BLaER1 (cell line): ENCODE results near the gene HMMR.

Experiments used
- H3K27ac ChIP-seq: shearing (Covaris generic); formaldehyde crosslinking; 2 replicates; pipeline ENCODE4 v1.8.1; 2022
- H3K27me3 ChIP-seq: shearing (Covaris generic); formaldehyde crosslinking; 2 replicates; pipeline ENCODE4 v1.8.1; 2022
- H3K36me3 ChIP-seq: shearing (Covaris generic); formaldehyde crosslinking; 2 replicates; pipeline ENCODE4 v1.8.1; 2022
- H3K4me1 ChIP-seq: shearing (Covaris generic); formaldehyde crosslinking; 2 replicates; pipeline ENCODE4 v1.8.1; 2022
- H3K4me2 ChIP-seq: shearing (Covaris generic); formaldehyde crosslinking; 2 replicates; pipeline ENCODE4 v1.8.1; 2022
- H3K4me3 ChIP-seq: shearing (Covaris generic); formaldehyde crosslinking; 2 replicates; pipeline ENCODE4 v1.8.1; 2022
- H3K9ac ChIP-seq: shearing (Covaris generic); formaldehyde crosslinking; 2 replicates; pipeline ENCODE4 v1.8.1; 2022
- H3K9me3 ChIP-seq: shearing (Covaris generic); formaldehyde crosslinking; 2 replicates; pipeline ENCODE4 v1.8.1; 2022
- H4K20me1 ChIP-seq: shearing (Covaris generic); formaldehyde crosslinking; 2 replicates; pipeline ENCODE4 v1.8.1; 2022
- Cebpa-rat ChIP-seq: shearing (Covaris generic); IDR thresholded peaks from 2 replicates; pipeline ENCODE4 v1.8.1; 2022

Gene HMMR

GRCh38 chr5:163505049-163505367 is 44.6 kb downstream of the HMMR start:
- H4K20me1 ChIP-seq = peaks cover 44% of the 10 kb centered on the region
- no peaks in the 10 kb centered on the region for H3K9me3 ChIP-seq
- peak overlapping the region; percentile 92 for H3K9ac ChIP-seq
- H3K4me1 ChIP-seq = peaks cover 45% of the 10 kb centered on the region
- peak overlapping the region; percentile 90 for H3K27ac ChIP-seq
- no peak for TF ChIP-seq Cebpa-rat
- H3K4me2 ChIP-seq = peak overlapping the region; percentile 87
- H3K4me3 ChIP-seq = peak overlapping the region; percentile 72
- no peaks in the 10 kb centered on the region for H3K27me3 ChIP-seq
- peaks cover 16% of the 10 kb centered on the region for H3K36me3 ChIP-seq

- Histone ChIP-seq H3K4me2 (peak within 1 kb of the TSS; percentile 95), H3K27me3 (no peaks in the 10 kb centered on the region), H4K20me1 (peaks cover 49% of the 10 kb centered on the region), H3K27ac (peak within 1 kb of the TSS; percentile 90), H3K4me3 (peak within 1 kb of the TSS; percentile 72), H3K36me3 (peaks cover 19% of the 10 kb centered on the region), H3K4me1 (peaks cover 45% of the 10 kb centered on the region), H3K9ac (peak within 1 kb of the TSS; percentile 92), H3K9me3 (no peaks in the 10 kb centered on the region)
- TF ChIP-seq Cebpa-rat = no peak
These were observed 45.1 kb downstream of the HMMR start, which contains the start of gene MAT2B for GRCh38 chr5:163505368-163506094. Gene MAT2B (plus strand): TSS chr5:163505619. CDS start chr5:163505687, 68 bp downstream.

DNA sequence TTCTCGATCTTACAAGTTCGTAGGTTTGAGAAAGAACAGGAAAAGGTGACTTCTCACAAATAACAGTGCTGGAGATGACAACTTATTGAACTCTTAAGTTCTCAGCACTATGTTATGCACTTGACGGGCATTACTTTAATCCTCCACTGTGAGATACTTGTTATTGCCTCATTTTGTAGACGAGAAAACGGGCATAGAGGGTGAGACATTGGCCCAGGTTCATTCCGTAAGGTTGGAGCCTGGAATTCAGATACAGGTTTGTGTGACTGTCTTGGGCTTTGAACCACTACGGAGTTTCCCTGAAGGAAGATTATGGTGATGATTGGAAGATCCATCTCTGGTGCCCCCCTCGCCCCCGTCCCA is 45.6 kb downstream of the HMMR start:
- H3K9me3 ChIP-seq = no peaks in the 10 kb centered on the region
- peaks cover 45% of the 10 kb centered on the region for H3K4me1 ChIP-seq
- H3K36me3 ChIP-seq = peaks cover 20% of the 10 kb centered on the region
- H3K4me3 ChIP-seq = peak overlapping the region; percentile 72
- H3K27ac ChIP-seq = peak overlapping the region; percentile 90
- H3K9ac ChIP-seq = peak overlapping the region; percentile 92
- H3K4me2 ChIP-seq = peak overlapping the region; percentile 95
- TF ChIP-seq Cebpa-rat = no peak
- peaks cover 54% of the 10 kb centered on the region for H4K20me1 ChIP-seq
- H3K27me3 ChIP-seq = no peaks in the 10 kb centered on the region

GRCh38 chr5:163506726-163507125 is 46.3 kb downstream of the HMMR start:
- Histone ChIP-seq H3K4me1 (peaks cover 45% of the 10 kb centered on the region), H3K27me3 (no peaks in the 10 kb centered on the region), H3K4me3 (peak overlapping the region; percentile 72), H3K9me3 (no peaks in the 10 kb centered on the region), H3K27ac (peak overlapping the region; percentile 90; the same call in 1 of the 2 replicates), H3K9ac (peak overlapping the region; percentile 92), H3K36me3 (peaks cover 26% of the 10 kb centered on the region), H3K4me2 (peak overlapping the region; percentile 95), H4K20me1 (peaks cover 61% of the 10 kb centered on the region)
- TF ChIP-seq Cebpa-rat = no peak

DNA sequence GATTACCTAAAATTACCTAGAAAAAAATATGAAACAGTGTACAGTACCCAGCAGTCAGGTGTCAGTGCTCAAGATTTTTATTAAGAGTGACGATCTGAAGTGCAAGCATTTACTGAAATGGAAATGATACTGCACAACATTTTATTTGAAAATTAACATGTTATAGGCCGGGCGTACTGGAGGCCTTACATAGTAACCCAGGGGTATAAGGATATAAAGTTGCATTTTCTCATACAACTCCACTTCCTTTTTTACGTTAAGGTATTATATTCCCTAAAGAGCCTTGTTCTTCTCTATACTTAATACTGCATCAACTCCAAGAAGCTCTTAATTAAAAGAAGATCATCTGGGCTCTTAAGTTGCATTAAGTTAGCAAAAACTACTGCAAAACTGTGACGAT is 48.3 kb downstream of the HMMR start:
- H4K20me1 ChIP-seq = peaks cover 81% of the 10 kb centered on the region
- no peaks in the 10 kb centered on the region for H3K27me3 ChIP-seq
- no peaks in the 10 kb centered on the region for H3K9me3 ChIP-seq
- no peak for TF ChIP-seq Cebpa-rat
- no peak overlapping the region for H3K27ac ChIP-seq
- H3K4me3 ChIP-seq = no peak overlapping the region
- H3K4me1 ChIP-seq = peaks cover 35% of the 10 kb centered on the region
- peak overlapping the region; percentile 95 for H3K4me2 ChIP-seq
- peaks cover 46% of the 10 kb centered on the region for H3K36me3 ChIP-seq
- no peak overlapping the region for H3K9ac ChIP-seq

GRCh38 chr5:163509291-163509951 is 49.0 kb downstream of the HMMR start:
- Histone ChIP-seq H4K20me1 (peaks cover 83% of the 10 kb centered on the region), H3K4me3 (no peak overlapping the region), H3K9me3 (no peaks in the 10 kb centered on the region), H3K27ac (no peak overlapping the region), H3K4me2 (peak overlapping the region; percentile 13; the same call in 1 of the 2 replicates), H3K27me3 (no peaks in the 10 kb centered on the region), H3K9ac (no peak overlapping the region), H3K4me1 (peaks cover 35% of the 10 kb centered on the region), H3K36me3 (peaks cover 49% of the 10 kb centered on the region)
- no peak for TF ChIP-seq Cebpa-rat

DNA sequence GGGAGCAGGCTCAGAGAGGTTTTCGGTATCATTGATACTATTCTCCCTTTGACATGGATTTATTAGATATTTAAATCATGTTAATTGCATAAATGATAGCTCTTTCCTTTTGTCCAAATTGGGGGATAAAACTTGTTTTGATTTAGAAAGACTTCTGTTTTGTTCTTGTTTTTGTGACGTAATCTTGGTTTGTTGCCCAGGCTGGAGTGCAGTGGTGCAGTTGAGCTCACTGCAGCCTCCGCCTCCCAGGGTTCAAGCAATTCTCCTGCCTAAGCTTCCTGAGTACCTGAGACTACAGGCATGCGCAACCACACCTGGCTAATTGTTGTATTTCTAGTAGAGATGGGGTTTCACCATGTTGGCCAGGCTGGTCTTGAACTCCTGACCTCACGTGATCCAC is 52.1 kb downstream of the HMMR start:
- H3K36me3 ChIP-seq = peaks cover 77% of the 10 kb centered on the region

GRCh38 chr5:163525096-163525495 is 64.7 kb downstream of the HMMR start:
- H3K27me3 ChIP-seq = no peaks in the 10 kb centered on the region
- H3K4me1 ChIP-seq = peaks cover 9% of the 10 kb centered on the region
- H3K4me2 ChIP-seq = no peak overlapping the region
- H3K4me3 ChIP-seq = no peak overlapping the region
- no peak overlapping the region for H3K27ac ChIP-seq
- peaks cover 4% of the 10 kb centered on the region; the same call in 1 of the 2 replicates for H3K9me3 ChIP-seq
- H3K36me3 ChIP-seq = peaks cover 34% of the 10 kb centered on the region
- H4K20me1 ChIP-seq = no peaks in the 10 kb centered on the region; the same call in 1 of the 2 replicates
- H3K9ac ChIP-seq = no peak overlapping the region
- no peak for TF ChIP-seq Cebpa-rat

More for the DNA sequence above, 52.1 kb downstream of the HMMR start:
- Histone ChIP-seq H3K9ac (no peak overlapping the region), H3K27me3 (no peaks in the 10 kb centered on the region), H3K9me3 (no peaks in the 10 kb centered on the region), H3K4me2 (no peak overlapping the region), H3K4me1 (peaks cover 23% of the 10 kb centered on the region), H4K20me1 (peaks cover 83% of the 10 kb centered on the region), H3K4me3 (no peak overlapping the region), H3K27ac (no peak overlapping the region)
- TF ChIP-seq Cebpa-rat = no peak

- no peaks in the 10 kb centered on the region for H4K20me1 ChIP-seq
- H3K9ac ChIP-seq = no peak overlapping the region
- H3K4me1 ChIP-seq = peaks cover 12% of the 10 kb centered on the region
- no peak overlapping the region for H3K4me3 ChIP-seq
- no peaks in the 10 kb centered on the region for H3K27me3 ChIP-seq
- peaks cover 4% of the 10 kb centered on the region; the same call in 1 of the 2 replicates for H3K9me3 ChIP-seq
- H3K36me3 ChIP-seq = peaks cover 3% of the 10 kb centered on the region; the same call in 1 of the 2 replicates
- no peak overlapping the region for H3K27ac ChIP-seq
- no peak overlapping the region for H3K4me2 ChIP-seq
- no peak for TF ChIP-seq Cebpa-rat
These were observed 69.3 kb downstream of the HMMR start for GRCh38 chr5:163529698-163530097.

DNA sequence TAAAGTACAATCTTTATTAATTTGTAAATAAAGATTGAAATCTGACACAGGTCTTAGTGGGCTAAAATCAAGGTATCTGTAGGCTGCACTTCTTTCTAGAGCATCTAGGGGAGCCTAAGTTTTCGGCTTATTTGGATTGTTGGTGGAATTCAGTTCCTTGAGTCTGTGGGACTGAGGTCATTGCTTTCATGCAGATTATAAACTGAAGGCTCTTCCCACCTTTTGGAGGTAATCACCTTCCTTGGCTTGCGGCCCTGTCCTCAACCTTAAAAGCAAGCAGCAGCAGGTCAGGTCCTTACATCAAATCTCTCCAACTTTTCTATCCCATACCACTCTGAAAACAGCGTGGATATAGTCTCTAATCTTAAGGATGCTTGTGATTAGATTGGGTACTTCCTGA is 70.8 kb downstream of the HMMR start:
- Histone ChIP-seq H3K27ac (no peak overlapping the region), H3K4me3 (no peak overlapping the region), H3K4me2 (no peak overlapping the region), H3K9ac (no peak overlapping the region), H4K20me1 (no peaks in the 10 kb centered on the region), H3K27me3 (no peaks in the 10 kb centered on the region), H3K4me1 (peaks cover 23% of the 10 kb centered on the region), H3K36me3 (no peaks in the 10 kb centered on the region), H3K9me3 (peaks cover 4% of the 10 kb centered on the region; the same call in 1 of the 2 replicates)
- no peak for TF ChIP-seq Cebpa-rat
